Astrocyte of the spinal cord (primary cell): ENCODE measurements around the gene EHMT1.

Experiments
- DNase-seq: peaks from one replicate; pipeline ENCODE4 v3.0.0; 2011; ENCODE audit warnings: low read depth, low spot score
- H3K4me3 ChIP-seq: 2 replicates; pipeline ENCODE4 v1.5.1; 2011; ENCODE audit warnings: low read depth, mild to moderate bottlenecking, low read length, moderate library complexity
- in situ Hi-C: cut with HindIII; loops from 2 replicates; pipeline ENCODE4 v1.10.0; 2017; ENCODE audit warnings: low sequenced_read_pairs
- TF ChIP-seq, protein P1 (sequence below): IDR thresholded peaks from 2 replicates; pipeline ENCODE4 v1.5.1; 2012; ENCODE audit warnings: low read depth, mild to moderate bottlenecking, low read length, inconsistent platforms

EHMT1 gene

DNA sequence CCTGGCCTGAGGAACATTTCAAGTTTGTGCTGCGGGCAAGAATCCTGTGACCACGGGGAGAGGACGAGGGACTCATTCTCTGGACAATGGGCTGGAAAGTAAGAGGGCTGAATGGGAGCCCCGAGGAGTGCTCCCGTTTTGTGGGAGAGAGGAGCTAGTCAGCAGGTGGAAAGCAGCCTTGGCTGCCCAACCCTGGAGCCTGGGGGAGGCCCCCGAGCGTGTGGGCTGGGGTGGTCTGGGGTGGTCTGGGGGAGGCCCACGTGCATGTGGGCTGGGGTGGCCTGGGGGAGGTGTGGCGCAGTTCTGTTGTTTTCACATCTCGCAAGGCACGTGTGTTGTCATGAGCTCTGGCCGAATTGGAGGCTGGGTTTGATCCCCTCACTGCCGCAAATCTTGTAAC lies 27.5 kb downstream of the EHMT1 start:
- TF ChIP-seq, protein P1, sequence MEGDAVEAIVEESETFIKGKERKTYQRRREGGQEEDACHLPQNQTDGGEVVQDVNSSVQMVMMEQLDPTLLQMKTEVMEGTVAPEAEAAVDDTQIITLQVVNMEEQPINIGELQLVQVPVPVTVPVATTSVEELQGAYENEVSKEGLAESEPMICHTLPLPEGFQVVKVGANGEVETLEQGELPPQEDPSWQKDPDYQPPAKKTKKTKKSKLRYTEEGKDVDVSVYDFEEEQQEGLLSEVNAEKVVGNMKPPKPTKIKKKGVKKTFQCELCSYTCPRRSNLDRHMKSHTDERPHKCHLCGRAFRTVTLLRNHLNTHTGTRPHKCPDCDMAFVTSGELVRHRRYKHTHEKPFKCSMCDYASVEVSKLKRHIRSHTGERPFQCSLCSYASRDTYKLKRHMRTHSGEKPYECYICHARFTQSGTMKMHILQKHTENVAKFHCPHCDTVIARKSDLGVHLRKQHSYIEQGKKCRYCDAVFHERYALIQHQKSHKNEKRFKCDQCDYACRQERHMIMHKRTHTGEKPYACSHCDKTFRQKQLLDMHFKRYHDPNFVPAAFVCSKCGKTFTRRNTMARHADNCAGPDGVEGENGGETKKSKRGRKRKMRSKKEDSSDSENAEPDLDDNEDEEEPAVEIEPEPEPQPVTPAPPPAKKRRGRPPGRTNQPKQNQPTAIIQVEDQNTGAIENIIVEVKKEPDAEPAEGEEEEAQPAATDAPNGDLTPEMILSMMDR: no peak
- in situ Hi-C loops: no loop called here
- no peak for DNase-seq
- no peak overlapping the region for H3K4me3 ChIP-seq

DNA sequence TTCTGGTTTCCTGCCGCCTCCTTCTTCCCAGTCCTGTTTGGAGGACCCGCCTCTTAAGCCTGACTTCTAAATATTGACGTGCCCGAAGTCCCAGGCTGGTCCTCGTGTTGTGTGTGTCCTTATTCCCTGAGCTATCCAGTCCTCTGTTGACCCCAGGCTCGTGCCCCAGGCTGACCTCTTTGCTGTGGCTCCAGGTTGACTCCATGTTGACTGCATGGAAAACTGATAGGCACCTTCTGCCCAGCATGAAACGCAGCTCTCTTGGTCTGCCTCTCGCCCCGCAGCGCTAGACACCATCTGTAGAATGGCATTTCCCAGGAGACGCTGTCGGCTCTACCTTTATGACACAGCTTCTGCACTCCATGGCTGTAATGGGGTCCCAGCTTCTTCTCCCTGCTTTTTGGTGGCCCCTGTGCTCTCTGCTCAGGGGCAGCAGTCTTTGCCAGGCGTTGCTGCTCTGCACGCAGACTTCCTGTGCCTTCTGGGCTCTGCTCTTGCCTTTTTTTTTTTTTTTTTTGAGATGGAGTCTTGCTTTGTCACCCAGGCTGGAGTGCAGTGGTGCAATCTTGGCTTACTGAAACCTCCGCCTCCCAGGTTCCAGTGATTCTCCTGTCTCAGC lies 28.4 kb downstream of the EHMT1 start:
- TF ChIP-seq, protein P1: no peak
- in situ Hi-C loops: no loop called here
- DNase-seq: no peak
- H3K4me3 ChIP-seq: no peak overlapping the region

DNA sequence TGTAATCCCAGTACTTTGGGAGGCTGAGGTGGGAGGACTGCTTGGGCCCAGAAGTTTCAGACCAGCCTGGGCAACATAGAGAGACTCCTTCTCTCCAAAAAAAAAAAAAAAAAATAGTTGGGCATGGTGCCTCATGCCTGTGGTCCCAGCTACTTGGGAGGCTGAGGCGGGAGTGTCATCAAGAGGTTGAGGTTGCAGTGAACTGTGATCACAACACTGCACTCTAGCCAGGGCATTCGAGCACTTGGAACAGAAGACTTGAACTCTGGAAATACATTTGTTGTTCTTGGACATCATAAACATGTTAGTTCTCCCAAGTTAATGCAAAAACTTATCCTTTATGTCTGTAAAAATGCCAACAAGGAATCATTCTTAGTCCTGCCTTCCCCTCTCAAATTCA lies 29.6 kb downstream of the EHMT1 start:
- H3K4me3 ChIP-seq: no peak overlapping the region
- TF ChIP-seq, protein P1: no peak
- DNase-seq: peak; percentile 33
- in situ Hi-C loops: no loop called here

DNA sequence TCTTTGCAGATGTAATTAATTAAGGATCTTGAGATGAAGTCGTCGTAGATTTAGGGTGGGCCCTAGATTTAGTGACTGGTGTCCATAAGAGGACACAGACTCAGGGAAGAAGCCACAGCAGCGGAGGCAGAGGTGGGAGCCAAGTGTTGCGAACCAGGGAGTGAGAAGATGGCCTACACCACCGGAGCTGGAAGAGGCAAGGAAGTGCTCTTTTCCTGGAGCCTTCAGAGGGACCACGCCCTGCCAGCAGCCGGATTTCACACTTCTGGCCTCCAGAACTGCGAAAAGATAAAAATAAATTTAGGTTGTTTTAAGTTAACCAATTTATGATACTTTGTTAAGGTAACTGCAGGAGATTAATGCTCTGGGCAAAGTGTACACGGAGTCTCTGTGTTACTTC lies 30.7 kb downstream of the EHMT1 start:
- TF ChIP-seq, protein P1: no peak
- DNase-seq: no peak
- in situ Hi-C loops: no loop called here
- H3K4me3 ChIP-seq: no peak overlapping the region

DNA sequence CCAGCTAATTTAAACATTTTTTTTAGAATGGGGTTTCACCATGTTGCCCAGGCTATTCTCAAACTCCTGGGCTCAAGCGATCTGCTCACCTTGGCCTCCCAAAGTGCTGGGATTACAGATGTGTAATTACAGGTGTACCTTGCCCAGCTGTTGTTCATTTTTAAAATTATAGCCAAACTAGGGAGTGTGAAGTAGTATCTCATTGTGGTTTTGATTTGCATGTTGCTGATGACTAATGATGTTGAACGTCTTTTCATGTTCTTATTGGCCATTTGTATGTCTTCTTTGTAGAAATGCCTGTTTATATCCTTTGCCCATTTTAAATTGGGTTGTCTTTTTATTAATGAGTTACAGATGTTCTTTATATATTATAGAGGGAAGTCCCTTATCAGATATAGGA lies 31.5 kb downstream of the EHMT1 start:
- DNase-seq: no peak
- TF ChIP-seq, protein P1: no peak
- in situ Hi-C loops: no loop called here
- no peak overlapping the region for H3K4me3 ChIP-seq

DNA sequence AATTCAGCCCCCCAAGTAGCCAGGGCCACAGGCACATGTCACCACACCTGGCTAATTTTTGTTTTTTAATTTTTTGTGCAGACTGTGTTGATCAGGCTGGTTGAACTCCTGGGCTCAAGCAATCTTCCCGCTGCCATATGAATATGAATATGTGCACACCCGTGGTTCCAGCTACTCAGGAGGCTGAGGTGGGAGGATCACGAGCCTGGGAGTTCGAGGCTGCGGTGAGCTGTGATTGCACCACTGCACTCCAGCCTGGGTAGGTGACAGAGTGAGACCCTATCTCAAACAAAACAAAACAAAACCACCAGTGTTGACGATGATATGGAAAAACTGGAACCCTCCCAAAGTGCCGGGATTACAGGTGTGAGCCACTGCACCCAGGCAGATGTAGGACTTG lies 32.0 kb downstream of the EHMT1 start:
- DNase-seq: no peak
- no peak overlapping the region for H3K4me3 ChIP-seq
- TF ChIP-seq, protein P1: no peak
- in situ Hi-C loops: no loop called here

DNA sequence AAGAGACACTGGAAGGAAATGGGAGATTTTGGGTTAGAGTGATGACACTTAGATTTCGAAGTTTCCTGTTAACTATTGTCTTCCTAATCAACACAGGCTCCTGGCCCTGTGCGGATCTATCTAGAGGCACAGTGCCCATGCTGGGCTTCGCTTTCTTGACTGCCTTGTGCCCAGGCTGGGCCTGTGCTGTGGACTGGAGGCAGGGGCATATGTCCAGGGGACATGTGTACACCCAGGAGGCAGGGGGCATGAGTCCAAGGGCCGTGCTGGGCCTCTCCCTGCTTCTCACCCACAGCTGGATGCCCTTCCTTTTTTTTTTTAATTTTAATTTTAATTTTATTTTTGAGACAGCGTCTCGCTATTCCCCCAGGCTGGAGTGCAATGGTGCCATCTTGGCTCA lies 37.6 kb downstream of the EHMT1 start:
- in situ Hi-C loops: no loop called here
- TF ChIP-seq, protein P1: no peak
- no peak overlapping the region for H3K4me3 ChIP-seq
- no peak for DNase-seq
